Upper lobe of left lung (tissue), 6 donors: Measurements from ENCODE around the gene PREP. TPM values are rescaled to one million over a fixed set of nuclear protein-coding genes. Genes with fewer than 3 reads are reported as not detected.

ENCODE experiments used
- ATAC-seq, 2 donors: fragments of 200-7000 bp; cut with Tn5 transposase; one replicate each; pipeline ENCODE4 v1.9.1; 2022; ENCODE audit warnings: mild to moderate bottlenecking in 2 of 2, moderate library complexity in 2 of 2; ENCODE audit not compliant: low FRiP score in 2 of 2
- DNase-seq, 2 donors: peaks; one replicate each; pipeline ENCODE4 v3.0.0-alpha.2; 2019 to 2020
- H3K27ac ChIP-seq, 4 donors: fragments of 200-600 bp; sonication (generic); one replicate each; pipeline ENCODE4 v1.5.1; 2016 to 2019
- H3K27me3 ChIP-seq, 4 donors: fragments of 200-600 bp; sonication (generic); one replicate each; pipeline ENCODE4 v1.5.1; 2017 to 2019
- H3K36me3 ChIP-seq, 4 donors: fragments of 200-600 bp; sonication (generic); one replicate each; pipeline ENCODE4 v1.5.1; 2016 to 2019
- H3K4me1 ChIP-seq, 4 donors: fragments of 200-600 bp; sonication (generic); one replicate each; pipeline ENCODE4 v1.5.1; 2018 to 2019
- H3K4me3 ChIP-seq, 4 donors: fragments of 200-600 bp; sonication (generic); one replicate each; pipeline ENCODE4 v1.5.1; 2017 to 2019; ENCODE audit warnings: mild to moderate bottlenecking in 2 of 4, moderate library complexity in 1 of 4
- H3K9me3 ChIP-seq, 4 donors: fragments of 200-600 bp; sonication (generic); one replicate each; pipeline ENCODE4 v1.5.1; 2018 to 2019
- EP300 ChIP-seq, 4 donors: sonication (generic); formaldehyde crosslinking; IDR thresholded peaks; one replicate each; pipeline ENCODE4 v1.5.1; 2017; ENCODE audit warnings: antibody characterized with exemption in 4 of 4, control low read depth in 2 of 4
- POLR2A ChIP-seq, 4 donors: fragments of 450-650 bp; IDR thresholded peaks; one replicate each; pipeline ENCODE4 v1.5.1; 2016 to 2017; ENCODE audit warnings: antibody characterized with exemption in 4 of 4, mild to moderate bottlenecking in 2 of 4
- POLR2AphosphoS5 ChIP-seq, 2 donors: sonication (generic); formaldehyde crosslinking; IDR thresholded peaks; one replicate each; pipeline ENCODE4 v1.5.1; 2017; ENCODE audit warnings: antibody characterized with exemption in 2 of 2
- WGBS, 2 donors: methylation state at CpG; one replicate each; pipeline ENCODE4 v1.1.5; 2017 to 2018; 5-methylcytosine and 5-hydroxymethylcytosine counted together
- total RNA-seq, 6 donors: library from RNA; depleted of rRNA in 4 of 6; stranded (reverse); fragments of >200 nt in 4 of 6; gene quantifications; one replicate each; pipeline versions ENCODE4 v1.1.0 to v1.2.1, GENCODE V29; 2016 to 2021
- TF ChIP-seq, protein P1 (sequence below), 6 experiments: fragments of 450-650 bp in 4 of 6; fragments of 200-600 bp in 2 of 6; sonication (generic) in 2 of 6; IDR thresholded peaks; one replicate each; pipeline ENCODE4 v1.5.1; 2016 to 2019; ENCODE audit warnings: antibody characterized with exemption in 6 of 6
- donor health status: DM: no; HTN: no; CAD: no; lungs with moderate emphysema.
- donor health status: DM: no; HTN: yes; CAD: no; lungs with severe emphysema.

Gene PREP
- total RNA-seq, result 10 to 100 TPM; 12.1 to 31.0 (median 28.9) TPM

DNA sequence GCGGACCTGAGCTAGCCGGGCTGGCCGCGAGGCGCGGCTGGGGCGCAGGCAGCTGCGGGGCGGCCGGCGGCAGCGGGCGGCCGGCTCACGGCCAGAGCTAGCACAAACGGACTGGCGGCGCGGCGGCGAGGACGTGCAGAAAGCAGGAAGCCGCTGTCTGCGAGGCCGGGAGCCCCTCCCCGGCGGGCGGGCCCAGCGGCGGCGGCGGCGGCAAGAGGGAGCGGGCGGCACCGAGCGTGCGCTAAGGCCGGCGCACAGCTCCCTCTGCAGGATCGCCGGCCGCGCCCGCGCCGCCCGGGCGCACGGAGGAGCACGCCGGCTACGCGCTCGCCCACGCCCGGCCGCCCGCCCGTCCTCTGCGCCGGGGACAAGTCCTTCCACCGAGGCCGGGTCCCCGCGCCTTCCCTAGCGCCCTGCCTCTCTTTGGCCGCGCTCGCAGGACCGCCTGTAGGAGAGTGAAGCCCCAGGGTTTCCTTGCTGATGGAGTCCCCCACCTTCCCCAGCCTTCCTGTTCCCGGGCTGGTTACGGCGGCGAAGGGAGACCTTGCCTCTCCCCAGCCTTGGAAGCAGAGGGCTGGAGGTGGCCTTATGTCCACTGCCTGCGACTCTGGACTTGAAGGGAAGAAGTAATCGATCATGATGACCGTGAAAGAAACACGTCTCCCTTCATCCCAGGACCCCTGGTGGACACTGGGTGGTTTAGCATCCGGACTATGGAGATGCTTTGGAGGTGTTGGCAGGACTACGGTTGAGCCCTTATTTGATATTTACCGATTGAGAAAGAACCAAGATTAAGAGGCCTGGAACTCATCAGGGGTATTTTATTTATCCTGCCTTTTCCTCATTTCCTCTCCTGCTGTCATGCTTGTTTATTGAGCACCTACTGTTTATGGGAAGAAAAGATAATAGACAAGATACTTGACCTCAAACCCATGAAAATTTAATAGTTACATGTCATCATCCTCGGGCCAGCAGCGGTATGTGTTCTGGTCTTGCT, at the start of gene PREP:
Gene PREP, minus strand, starts transcription at position 144 of the 997 bp plus-strand sequence. CDS start 191 bp downstream, outside the sequence.
- no peaks in the 10 kb centered on the region for H3K9me3 ChIP-seq
- no peaks in the 10 kb centered on the region for H3K27me3 ChIP-seq
- no peaks in the 10 kb centered on the region for H3K36me3 ChIP-seq
- TF ChIP-seq POLR2AphosphoS5 (IDR thresholded peaks at IDR 0.05) (peak in 1 of 2 donors; percentile 45), POLR2A (IDR thresholded peaks at IDR 0.05) (peak in 3 of 4 donors; percentile 47 to 79 (median 77)), EP300 (IDR thresholded peaks at IDR 0.05) (no peak)
- TF ChIP-seq, protein P1, sequence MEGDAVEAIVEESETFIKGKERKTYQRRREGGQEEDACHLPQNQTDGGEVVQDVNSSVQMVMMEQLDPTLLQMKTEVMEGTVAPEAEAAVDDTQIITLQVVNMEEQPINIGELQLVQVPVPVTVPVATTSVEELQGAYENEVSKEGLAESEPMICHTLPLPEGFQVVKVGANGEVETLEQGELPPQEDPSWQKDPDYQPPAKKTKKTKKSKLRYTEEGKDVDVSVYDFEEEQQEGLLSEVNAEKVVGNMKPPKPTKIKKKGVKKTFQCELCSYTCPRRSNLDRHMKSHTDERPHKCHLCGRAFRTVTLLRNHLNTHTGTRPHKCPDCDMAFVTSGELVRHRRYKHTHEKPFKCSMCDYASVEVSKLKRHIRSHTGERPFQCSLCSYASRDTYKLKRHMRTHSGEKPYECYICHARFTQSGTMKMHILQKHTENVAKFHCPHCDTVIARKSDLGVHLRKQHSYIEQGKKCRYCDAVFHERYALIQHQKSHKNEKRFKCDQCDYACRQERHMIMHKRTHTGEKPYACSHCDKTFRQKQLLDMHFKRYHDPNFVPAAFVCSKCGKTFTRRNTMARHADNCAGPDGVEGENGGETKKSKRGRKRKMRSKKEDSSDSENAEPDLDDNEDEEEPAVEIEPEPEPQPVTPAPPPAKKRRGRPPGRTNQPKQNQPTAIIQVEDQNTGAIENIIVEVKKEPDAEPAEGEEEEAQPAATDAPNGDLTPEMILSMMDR (IDR thresholded peaks at IDR 0.05), result peak; percentile 37 to 92 (median 77)
- peak within 1 kb of the TSS; percentile 76 to 92 (median 90) for H3K27ac ChIP-seq
- 2 to 16% methylated on average over 7 to 49 of the region's 84 CpGs for WGBS, 2 donors
- H3K4me1 ChIP-seq, result peaks cover 26 to 30% (median 28%) of the 10 kb centered on the region in 4 donors
- DNase-seq (peak; percentile 90 to 98), ATAC-seq (peak; percentile 94 to 98)
- H3K4me3 ChIP-seq, result peak within 1 kb of the TSS; percentile 92 to 98 (median 94)

GRCh38 chr6:105452376-105452775, 49.5 kb upstream of the PREP start:
- no peaks in the 10 kb centered on the region for H3K4me1 ChIP-seq
- DNase-seq (no peak), ATAC-seq (no peak)
- no peaks in the 10 kb centered on the region for H3K9me3 ChIP-seq
- 97 to 98% methylated on average over 2 of the region's 2 CpGs for WGBS, 2 donors
- H3K27me3 ChIP-seq, result no peaks in the 10 kb centered on the region
- H3K27ac ChIP-seq, result no peak overlapping the region
- TF ChIP-seq, protein P1 (IDR thresholded peaks at IDR 0.05), result no peak
- TF ChIP-seq POLR2AphosphoS5 (IDR thresholded peaks at IDR 0.05), result no peak
- TF ChIP-seq EP300 (IDR thresholded peaks at IDR 0.05), result no peak
- no peak overlapping the region for H3K4me3 ChIP-seq
- no peaks in the 10 kb centered on the region for H3K36me3 ChIP-seq

DNA sequence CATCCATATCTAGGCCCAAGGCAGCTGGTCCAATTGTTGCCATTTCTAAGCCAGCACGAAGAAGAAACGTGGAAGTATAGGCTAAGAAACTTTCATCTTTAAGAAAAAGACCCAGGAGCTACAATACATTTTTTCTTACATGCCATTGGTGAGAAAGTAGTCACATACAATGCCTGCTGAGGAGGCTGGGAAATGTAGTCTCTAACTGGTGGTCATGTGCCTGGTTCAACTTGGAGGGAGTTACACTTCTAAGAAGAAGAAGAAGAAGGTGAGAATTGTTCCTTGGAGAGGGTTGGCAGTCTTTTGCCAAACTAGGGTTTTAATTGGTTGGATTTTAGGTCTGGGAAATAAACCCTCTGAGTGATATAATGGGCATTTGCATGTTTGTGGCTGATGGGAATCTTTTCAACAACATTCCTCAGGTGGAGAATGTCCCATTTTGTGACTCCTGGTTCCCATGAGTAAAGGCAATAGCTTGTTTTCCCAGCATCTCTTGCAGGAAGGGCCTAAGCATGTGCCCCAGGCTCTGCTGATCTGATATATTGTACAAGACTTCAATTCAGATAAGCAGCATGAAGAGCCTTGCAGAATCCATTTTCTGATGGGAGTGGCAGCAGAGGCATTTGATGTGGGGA, 47.0 kb upstream of the PREP start:
- 82 to 86% methylated on average over 2 of the region's 2 CpGs for WGBS, 2 donors
- Histone ChIP-seq H3K4me3 (no peak overlapping the region), H3K27me3 (no peaks in the 10 kb centered on the region), H3K4me1 (no peaks in the 10 kb centered on the region), H3K27ac (no peak overlapping the region), H3K9me3 (no peaks in the 10 kb centered on the region), H3K36me3 (no peaks in the 10 kb centered on the region)
- no peak for TF ChIP-seq POLR2AphosphoS5 (IDR thresholded peaks at IDR 0.05)
- TF ChIP-seq, protein P1 (IDR thresholded peaks at IDR 0.05), result no peak
- no peak for TF ChIP-seq POLR2A (IDR thresholded peaks at IDR 0.05)
- no peak for TF ChIP-seq EP300 (IDR thresholded peaks at IDR 0.05)
- ATAC-seq (no peak), DNase-seq (no peak)

DNA sequence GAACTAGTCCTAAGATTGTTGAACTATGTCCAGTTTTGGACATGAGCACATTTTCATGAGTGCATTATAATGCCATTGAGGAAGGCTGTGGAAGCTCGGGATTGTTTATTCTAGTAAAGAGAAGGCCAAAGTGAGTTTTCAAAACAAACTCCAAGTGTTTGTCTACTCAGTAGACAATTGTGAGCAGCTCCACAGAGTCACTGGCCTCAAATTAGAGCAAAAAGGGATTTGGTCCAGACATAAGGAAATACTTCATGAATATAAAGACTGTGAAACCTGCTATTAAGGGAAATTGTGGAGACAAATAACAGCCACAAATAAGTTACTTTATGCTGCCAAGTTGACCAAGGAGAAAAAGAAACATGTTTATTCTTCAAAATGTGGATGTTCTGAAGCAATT, 42.6 kb upstream of the PREP start:
- no peak for TF ChIP-seq POLR2AphosphoS5 (IDR thresholded peaks at IDR 0.05)
- Histone ChIP-seq H3K4me1 (no peaks in the 10 kb centered on the region), H3K36me3 (no peaks in the 10 kb centered on the region), H3K27ac (no peak overlapping the region), H3K4me3 (no peak overlapping the region), H3K27me3 (no peaks in the 10 kb centered on the region), H3K9me3 (no peaks in the 10 kb centered on the region)
- DNase-seq, result no peak
- WGBS, 2 donors, result 22 to 39% methylated on average over 1 of the region's 1 CpG
- no peak for ATAC-seq

DNA sequence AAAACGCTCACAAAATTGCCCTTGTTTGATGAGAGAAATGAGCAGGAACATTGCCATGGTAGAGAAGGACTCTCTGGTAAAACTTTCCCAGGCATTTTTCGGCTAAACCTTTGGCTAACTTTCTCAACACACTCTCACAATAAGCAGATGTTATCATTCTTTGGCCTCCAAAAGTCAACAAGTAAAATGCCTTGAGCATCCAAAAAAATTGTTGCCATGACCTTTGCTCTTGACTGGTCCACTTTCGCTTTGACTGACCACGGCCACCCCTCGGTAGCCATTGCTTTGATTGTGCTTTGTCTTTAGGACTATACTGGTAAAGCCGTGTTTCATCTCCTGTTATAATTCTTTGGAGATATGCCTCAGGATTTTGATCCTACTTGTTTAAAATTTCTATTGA, 41.1 kb upstream of the PREP start:
- 90 to 91% methylated on average over 6 of the region's 6 CpGs for WGBS, 2 donors
- H3K27ac ChIP-seq, result no peak overlapping the region
- TF ChIP-seq EP300 (IDR thresholded peaks at IDR 0.05) (no peak), POLR2A (IDR thresholded peaks at IDR 0.05) (no peak), POLR2AphosphoS5 (IDR thresholded peaks at IDR 0.05) (no peak)
- TF ChIP-seq, protein P1 (IDR thresholded peaks at IDR 0.05), result no peak
- H3K36me3 ChIP-seq, result no peaks in the 10 kb centered on the region
- H3K9me3 ChIP-seq, result no peaks in the 10 kb centered on the region
- H3K4me1 ChIP-seq, result no peaks in the 10 kb centered on the region
- H3K4me3 ChIP-seq, result no peak overlapping the region
- no peak for DNase-seq
- no peak for ATAC-seq
- H3K27me3 ChIP-seq, result no peaks in the 10 kb centered on the region
